HG02870 (cell line): ENCODE measurements around the gene CBX1.
"Not testable (repeated sequence)": the region's sequence is repeated elsewhere in the genome, so short reads cannot be mapped to it uniquely, and the experiment has no call there.

Experiments
- ATAC-seq: cut with Tn5 transposase; IDR thresholded peaks from one replicate; pipeline ENCODE4 v1.9.1; 2021; ENCODE audit warnings: mild to moderate bottlenecking, moderate library complexity; ENCODE audit not compliant: unreplicated experiment

CBX1 gene

DNA sequence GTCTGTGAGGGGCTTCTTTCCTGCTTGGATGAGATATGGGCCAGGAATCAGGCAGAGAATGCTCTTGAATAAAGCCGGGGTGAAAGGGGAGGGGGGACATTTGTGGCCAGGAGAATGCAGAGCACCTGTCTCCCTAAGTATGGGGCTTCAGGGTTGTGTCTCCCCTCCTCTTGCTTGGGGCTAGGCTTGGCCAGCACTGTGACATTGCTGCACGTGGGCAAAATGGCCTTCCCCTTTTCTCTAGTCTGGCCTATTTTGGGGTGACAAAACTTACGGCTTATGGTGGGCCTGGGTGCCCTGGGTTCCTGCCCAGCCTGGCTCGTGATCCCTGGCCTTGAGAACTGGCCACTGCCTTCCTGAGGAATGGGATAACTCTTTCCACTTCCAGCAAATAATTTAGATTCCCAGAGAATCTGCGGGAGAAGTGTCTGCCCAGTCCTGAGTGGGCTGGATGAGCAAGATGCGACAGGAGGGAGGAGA is 47.5 kb downstream of the CBX1 start:
- no peak for ATAC-seq

DNA sequence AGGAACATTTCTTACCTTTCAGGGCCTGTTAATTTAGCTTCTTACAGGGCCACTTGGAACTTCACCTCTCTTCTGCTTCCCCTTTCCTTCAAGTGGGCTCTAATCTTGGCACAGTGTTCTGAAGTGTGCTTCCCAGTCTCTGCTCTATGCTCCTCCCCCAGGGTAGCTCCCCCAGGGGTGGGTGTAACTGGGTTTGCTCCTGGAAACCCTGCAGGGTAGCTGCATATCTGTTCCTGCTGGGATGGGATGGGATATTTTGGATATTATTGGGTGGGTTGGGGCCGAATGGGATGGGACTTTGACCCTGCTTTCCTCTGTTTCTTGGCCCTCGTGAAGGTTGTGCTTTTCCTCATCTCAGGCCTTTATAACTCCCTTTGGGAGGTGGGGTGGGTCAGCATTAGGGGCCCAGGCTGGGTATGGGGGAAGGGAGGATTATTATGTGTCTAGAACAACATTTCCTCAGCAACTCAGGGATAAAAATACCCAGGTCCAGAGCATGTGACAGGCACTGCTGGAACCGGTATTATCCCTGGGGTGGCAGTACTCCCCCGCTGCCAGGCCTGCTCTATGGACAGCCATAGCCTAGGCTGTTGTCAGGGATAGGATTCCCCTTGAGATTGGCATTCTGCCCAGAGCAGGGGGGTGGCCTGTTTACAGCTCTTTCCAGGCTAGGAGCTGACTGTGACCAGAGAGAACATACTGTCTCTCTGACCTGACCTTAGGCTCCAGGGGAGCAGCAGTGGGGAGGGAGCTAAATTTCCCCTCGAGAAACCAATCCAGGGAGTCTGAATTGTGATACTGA is 48.1 kb downstream of the CBX1 start:
- ATAC-seq = no peak

DNA sequence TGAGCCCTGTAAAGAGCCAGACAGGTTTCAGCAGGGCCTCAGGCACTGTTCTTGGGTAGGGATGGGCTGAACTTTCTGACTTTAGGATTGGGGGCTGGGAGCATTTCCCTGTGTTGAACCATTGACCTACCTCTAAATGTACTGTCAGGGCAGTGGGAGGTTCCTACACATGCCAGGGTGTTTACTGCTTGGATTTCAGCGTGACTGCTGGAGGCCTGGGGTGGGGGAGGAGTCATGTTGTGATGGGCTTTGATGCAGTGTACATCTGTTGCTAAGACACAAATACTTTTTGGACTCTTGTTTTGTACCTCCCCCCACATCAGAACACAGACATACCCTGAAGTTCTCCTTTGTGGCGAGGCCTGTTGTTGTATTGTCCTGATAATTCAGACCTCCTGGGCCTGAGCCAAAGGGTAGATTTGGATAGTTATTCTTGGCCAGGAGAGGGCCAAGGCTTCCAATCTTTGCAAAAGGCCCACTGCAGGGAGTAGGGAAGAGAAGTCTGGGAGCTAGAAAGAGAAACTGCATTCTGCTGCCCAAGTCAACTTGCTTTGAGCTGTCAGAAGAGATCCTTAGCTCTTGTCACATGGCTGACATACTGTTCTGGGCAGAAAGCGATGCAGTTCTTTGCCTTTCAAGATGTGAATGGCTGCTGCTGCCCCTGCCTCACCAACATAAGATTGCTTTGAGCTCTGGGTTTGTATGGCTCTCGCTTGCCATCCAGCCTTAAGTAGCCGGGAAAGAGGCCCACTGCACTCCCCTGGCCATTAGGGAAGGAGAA is 49.4 kb downstream of the CBX1 start:
- no peak for ATAC-seq

DNA sequence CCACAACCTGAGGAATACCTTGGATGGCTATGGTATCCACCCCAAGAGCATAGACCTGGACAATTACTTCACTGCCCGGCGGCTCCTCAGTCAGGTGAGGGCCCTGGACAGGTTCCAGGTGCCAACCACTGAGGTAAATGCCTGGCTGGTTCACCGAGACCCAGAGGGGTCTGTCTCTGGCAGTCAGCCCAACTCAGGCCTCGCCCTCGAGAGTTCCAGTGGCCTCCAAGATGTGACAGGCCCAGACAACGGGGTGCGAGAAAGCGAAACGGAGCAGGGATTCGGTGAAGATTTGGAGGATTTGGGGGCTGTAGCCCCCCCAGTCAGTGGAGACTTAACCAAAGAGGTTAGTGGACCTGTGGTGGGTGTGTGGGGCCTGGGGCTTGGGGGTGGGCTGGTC is 50.0 kb downstream of the CBX1 start:
- no peak for ATAC-seq

DNA sequence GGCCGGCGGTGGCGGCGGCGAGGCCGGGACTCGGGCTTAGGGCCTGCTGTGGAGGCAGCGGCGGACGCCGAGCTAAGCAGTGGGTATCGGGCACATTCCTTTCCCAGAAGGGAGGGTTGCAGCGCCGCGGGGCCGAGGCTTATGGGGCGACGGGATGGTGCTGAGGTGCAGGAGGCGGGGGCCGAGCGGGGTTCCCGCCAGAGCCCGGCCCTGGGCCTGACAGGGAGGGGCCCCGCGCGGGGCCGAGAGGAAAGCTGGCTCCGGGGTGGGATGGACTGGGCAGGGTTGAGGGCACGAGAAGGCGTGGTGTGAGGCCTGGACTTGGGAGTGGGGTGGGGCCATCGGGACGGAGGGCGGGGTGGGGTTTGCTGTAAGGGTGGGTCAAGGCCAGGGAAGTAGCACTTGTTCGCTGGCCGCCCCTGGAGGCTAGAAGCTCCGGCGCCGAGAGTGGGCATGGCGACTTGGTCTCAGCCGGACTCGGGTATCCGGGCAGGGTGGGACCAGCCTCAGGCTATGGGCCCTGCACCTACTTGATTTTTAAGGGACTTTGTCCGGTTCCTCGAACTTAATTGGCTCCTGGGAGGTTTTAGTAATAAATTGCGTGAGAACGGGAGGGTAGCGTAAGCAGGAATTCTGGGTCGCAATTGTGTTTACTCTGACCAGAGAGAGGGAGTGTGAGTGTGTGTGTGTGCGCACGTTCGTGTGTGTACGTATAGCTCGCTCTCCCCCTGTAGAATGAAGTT is 52.7 kb downstream of the CBX1 start:
- ATAC-seq = peak; percentile 38

DNA sequence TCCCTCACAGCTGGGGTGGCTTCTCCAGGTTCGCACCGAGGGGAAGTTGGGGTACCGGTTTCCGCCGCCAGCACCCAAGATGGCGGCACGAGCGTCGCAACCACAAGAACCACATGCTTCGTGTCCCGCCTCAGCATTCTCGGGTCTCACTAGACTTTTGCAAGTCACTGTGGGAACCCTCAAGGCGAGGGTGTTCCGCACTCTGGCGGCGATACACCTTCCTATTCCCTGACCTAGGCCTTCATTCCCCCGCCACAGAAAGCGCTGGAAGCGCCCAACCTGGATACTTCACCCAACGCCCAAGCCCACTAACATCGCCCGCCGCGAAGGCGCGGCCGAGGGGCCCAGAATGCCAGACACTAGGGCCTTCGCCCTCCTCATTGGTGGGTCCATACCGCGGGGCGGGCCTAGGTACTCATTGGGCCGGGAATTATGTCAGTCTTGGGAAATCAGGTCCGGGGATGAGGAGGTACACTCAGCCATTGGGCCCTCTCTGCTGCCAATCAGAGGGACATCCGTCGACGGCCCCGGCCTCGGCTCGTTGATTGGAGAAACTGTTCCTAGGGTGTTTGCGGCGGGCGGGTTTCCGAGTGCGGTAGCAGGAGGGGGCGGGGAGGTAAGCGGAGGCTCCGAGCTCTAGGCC is 53.4 kb downstream of the CBX1 start, which contains the start of gene NFE2L1:
NFE2L1 (plus strand) TSS at position 619 of the 643 bp plus-strand sequence. CDS start 2,760 bp downstream, outside the sequence.
- peak; percentile 90 for ATAC-seq

DNA sequence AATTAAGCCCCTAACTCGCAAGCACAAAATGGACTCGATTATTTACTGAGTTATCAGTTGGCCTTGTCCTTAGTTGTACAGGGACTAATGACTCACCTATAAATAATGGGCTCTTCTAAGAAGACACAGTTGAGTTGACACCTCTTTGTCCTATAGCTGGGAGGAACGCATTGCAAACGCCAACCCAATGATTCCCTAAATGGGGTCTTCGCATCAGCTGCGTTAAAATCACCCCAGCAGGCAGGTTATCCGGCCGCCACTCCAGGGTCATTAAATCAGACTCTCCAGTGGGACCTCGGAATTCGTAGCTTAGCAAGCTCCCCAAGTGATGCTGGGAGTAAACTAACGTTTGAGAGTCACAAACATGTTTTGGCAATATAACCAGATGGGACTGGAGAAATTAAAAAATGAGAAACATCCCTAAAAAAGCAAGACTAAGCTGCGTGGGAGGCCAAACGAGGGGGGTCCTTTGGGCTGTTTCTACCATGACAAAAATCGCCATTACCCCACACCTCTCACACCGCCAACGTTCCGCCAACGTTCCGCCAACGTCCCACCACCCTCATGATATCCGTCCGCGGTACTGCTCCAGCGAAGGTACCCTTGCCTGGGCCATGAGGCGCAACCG is 54.1 kb downstream of the CBX1 start:
- no peak for ATAC-seq

DNA sequence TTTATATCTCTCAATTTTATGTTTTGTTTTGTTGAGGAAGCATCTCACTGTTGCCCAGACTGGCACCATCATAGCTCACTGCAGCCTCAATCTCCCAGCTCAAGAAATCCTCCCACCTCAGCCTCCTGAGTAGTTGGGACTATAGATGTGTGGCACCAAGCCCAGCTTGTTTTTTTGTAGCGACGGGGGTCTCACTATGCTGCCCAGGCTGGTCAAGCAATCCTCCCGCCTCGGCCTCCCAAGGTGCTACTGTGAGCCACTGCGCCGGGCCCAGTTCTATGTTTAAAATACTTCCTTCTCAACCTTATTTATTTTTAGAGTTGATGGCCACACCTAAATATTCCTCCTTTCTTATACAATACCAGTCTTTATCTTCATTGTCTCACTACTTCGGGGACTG is 55.0 kb downstream of the CBX1 start:
- ATAC-seq = no peak

DNA sequence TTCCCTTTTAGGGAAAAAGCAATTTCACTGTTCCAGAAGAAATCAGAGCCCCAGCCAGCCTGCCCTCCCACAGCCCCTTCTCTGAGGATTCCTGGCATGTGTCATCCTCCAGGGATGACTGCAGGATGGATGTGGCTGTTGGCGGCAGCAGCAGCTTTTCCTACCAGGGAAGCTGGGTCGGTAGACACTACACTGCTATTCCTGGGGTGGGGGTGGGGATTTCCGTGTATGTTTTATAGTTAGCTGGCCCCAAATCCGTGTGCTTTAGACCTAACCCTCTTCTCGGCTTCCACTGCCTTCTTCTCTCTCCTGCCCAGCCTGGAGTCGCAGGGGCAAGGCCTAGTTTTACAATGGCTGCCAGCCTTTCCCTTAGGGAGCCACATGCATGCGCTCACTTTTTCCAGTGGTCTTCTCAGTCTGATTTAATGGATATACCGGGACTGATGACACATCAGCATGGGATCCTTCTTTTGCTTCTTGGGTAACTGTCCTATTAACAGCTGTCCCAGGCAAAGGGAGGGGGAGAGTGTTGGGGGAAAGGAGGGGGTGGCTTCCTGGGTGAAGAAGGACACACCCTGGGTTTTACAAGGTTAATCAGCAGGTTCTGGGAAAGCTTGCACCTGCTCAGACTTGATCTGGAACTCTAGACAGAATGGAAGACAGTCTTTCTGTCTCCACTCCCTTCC is 55.8 kb downstream of the CBX1 start:
- ATAC-seq = no peak

DNA sequence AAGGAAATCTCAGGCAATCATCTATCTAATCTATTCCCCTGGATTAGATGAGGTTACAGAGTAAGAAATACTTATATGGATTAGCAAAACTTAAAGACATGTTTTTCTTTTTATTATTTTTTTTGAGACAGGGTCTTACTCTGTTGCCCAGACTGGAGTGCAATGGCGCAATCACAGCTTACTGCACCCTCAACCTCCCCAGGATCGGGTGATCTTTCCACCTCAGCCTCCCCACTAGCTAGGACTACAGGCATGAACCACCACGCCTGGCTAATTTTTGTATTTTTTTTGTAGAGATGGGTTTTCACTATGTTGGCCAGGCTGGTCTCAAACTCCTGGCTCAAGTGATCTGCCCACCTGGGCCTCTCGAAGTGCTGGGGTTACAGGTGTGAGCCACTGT is 56.4 kb downstream of the CBX1 start:
- no peak for ATAC-seq

DNA sequence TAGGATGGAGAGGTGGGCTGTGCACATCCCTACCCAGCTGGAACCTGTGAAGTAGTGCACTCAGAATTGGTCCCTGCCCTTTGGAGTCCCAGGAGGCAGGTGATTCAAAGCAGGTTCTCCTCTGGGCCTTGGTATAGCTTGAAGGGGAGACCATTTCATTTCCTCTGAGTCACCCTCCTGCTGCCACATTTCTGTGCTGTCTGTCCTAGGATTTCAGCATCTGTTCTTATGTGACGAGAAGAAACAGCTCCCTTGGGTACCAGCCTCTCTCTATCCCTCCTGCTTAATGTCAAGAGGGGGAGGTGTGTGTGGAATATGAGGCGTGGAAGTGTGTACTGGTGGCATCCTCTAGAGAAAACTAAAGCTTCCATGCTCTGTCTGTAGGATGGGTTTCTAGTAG is 58.1 kb downstream of the CBX1 start:
- no peak for ATAC-seq

DNA sequence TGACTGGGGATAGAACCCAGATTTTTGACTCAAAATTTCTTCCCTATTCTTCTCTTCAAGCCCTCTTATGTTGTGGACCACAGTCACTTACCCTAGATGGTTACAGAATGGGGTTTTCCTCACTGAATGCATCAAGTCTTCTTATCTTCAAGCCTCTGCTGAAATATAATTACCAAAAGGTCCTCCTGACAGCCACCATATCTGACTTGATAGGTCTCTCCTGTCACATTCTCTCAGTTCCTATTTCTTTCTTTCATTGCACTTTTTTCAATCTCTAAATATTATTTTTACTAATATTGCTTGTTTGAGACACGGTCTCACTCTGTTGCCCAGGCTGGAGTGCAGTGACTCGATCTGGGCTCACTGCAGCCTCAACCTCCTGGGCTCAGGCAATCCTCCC is 62.6 kb downstream of the CBX1 start:
- ATAC-seq = no peak

DNA sequence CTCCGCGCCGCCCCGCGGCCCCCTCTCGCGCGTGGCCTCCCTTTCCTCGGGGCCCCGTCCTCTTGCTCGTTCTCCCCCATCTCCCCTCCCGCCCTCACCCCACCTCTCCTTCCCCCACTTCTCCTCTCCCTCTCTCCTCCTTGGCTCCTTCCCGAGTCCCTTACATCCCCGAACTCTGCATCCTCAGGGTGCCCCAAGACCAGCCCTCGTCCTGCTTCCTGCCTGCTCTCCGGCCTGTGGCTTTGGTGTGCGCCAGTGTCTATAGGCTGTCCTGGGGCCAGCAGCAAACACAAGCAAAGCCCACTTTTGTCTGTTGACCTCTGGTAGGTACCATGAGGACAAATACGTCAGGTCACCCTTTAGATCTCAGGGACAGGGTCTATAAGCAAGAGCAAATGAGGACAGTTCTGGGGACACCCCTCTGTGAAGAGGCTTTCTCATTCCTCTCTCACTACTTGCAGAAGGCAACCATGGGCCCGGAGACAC is 63.4 kb downstream of the CBX1 start:
- no peak for ATAC-seq

DNA sequence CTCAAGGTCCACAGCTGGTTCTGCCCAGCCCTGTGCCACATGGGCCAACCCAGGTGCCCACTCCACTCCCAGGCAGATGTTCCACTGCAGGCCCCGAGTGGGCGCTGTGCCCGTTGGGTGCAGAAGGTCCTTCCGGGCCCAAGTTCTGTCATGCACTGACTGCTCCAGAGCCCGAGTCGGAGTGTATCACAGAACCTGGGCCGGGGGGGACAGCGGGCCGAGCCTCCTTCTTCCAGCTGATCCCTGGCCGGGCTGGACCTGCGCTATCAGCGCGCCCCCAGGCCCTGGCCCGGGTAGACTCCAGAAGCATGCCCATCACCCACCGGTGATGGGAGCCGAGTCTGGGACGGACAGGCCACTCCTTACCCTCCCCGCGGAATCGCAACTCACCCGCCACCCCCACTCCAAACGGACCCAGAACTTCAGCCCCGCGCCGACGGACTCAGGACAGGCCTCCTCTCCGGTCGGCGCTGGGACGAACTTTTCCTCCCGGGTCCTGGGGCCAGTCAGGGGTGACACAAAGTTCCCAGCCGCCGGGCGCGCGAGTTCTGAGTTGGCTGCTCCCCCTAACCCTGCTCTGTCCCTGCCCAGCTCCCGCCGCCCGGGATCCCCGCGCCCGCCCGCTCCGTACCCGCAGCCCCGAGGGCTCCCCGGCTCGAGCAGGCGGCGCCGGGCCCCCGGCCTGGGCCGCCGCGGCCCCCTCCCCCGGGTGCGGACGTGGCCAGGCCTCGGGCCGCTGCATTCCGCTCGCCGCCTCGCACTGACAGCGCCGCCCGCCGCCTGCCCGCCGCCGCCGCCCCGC is 64.0 kb downstream of the CBX1 start, which contains the start of gene COPZ2:
COPZ2 (minus strand) TSS at position 762 of the 802 bp plus-strand sequence; CDS start at position 742, 20 bp downstream.
- no peak for ATAC-seq

DNA sequence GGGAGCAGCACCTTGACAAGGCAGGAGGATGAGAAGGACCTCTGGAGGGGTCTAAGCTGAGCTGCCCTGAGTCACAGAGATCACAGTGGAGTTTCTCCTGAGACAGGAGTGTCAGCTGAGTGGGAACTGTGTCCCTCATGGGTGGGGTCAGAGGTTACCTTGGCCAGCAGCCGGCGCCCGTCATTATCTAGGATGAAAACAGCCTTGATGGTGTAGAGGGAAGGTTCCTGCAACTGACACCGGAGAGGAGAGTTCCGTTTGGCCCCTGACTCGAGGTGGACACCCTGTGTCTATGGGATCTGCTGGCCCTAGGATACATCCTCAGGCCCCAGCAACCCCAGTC is 64.6 kb downstream of the CBX1 start:
- ATAC-seq = no peak

DNA sequence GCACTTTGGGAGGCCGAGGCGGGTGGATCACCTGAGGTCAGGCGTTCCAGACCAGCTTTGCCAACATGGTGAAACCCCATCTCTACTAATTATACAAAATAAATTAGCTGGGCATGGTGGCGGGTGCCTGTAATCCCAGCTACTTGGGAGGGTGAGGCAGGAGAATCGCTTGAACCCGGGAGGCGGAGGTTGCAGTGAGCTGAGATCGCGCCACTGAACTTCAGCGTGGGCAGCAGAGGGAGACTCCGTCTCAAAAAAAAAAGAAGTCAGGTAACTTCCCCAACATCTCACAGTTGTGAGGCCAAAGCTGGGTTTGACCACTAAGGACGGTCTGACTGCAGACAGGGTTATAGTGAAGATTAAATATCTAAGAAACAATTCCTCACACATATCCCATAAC is 66.5 kb downstream of the CBX1 start:
- ATAC-seq = not testable (repeated sequence)

DNA sequence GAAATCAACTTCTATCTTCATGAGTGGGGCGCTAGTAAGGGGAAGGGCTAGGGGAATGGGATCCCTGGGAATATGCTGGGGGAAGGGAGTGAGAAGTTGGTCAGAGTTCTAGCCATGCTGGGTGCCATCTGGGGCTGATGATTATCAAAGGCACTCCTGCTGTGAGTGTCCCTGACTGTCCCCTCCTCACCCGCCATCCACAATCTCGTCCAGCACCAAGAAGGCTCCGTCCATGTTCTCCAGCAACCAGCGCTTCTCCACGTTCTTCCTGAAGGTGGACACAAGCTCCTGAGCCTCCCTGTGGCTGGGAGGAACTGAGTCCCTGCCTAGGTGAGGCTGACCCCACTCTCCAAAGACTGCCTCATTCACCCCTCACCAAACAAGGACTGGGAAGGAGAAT is 69.3 kb downstream of the CBX1 start:
- ATAC-seq = no peak

DNA sequence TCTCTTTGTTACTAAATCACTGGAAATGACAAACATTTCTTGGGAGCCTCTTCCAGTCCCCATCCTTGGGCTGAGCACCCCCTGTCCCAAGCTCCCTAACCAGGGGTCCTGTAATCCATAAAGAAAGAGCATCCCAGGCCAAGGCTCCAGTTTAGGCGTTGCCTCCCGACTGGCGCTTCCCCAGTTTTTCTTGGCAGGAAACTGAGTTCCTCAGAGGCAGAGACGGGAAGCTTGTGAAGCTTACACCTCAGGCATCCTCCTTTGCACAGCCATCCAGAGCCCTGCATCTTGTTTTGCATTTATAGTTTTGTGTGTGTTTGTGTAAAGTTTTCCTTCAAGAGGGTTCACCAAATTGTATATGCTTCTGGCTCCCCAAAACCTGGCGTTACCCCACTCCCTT is 70.7 kb downstream of the CBX1 start:
- no peak for ATAC-seq

DNA sequence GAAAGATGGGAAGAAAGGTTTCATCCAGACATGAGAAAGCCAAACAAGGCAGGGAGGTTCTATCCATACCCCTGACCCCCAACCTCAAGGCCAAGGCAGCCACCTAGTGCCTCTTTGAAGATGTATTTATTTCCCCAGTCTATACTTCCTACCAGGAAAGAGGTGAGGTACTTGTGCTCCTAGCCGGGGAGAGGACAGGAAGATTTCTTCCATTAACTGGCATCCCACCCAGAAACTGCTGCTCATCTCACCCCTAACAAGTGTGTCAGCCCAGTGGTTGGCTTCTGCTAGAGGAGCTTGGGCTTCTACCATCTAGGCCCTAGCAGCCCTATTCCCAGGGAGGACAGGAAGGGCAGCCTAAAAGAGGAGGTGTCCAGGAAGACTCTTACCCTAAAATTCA is 72.5 kb downstream of the CBX1 start:
- no peak for ATAC-seq
